LHCN-M2 (cell line): ENCODE results near the gene CHD6. TPM values are rescaled to one million over a fixed set of nuclear protein-coding genes. Genes with fewer than 3 reads are reported as not detected.

Source experiments
- DNase-seq: peaks from one replicate; pipeline ENCODE4 v3.0.0-alpha.2; 2012; ENCODE audit warnings: low read depth
- total RNA-seq: library from RNA; depleted of rRNA; stranded (reverse); fragments of >200 nt; gene quantifications from 2 replicates; pipeline ENCODE4 v1.2.3, GENCODE V29; 2014

CHD6 gene
- total RNA-seq, 1 experiment from 2014 or later = 20.2 TPM

DNA sequence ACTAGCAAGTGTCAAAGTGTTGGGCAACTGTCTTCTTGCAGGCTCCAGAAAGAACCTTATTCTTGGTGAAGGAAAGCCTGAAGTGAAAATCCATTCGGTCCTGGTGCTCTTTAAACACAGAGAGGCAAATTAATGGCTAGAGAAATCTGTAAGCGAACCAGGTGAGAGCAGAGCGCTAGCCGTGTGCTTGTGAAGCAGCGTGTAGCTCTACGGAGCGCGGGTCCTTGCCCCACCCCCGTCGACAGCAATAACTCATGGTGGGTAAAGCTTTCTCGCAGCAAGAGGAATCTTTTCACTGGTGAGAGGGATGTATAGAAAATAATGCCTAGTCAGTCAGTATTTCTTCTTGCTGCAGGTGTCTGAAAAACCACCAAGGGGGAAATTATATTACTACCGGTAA lies 214.6 kb downstream of the CHD6 start:
- no peak for DNase-seq

- DNase-seq = no peak
Observed at GRCh38 chr20:41398408-41398807, 219.8 kb downstream of the CHD6 start.

DNA sequence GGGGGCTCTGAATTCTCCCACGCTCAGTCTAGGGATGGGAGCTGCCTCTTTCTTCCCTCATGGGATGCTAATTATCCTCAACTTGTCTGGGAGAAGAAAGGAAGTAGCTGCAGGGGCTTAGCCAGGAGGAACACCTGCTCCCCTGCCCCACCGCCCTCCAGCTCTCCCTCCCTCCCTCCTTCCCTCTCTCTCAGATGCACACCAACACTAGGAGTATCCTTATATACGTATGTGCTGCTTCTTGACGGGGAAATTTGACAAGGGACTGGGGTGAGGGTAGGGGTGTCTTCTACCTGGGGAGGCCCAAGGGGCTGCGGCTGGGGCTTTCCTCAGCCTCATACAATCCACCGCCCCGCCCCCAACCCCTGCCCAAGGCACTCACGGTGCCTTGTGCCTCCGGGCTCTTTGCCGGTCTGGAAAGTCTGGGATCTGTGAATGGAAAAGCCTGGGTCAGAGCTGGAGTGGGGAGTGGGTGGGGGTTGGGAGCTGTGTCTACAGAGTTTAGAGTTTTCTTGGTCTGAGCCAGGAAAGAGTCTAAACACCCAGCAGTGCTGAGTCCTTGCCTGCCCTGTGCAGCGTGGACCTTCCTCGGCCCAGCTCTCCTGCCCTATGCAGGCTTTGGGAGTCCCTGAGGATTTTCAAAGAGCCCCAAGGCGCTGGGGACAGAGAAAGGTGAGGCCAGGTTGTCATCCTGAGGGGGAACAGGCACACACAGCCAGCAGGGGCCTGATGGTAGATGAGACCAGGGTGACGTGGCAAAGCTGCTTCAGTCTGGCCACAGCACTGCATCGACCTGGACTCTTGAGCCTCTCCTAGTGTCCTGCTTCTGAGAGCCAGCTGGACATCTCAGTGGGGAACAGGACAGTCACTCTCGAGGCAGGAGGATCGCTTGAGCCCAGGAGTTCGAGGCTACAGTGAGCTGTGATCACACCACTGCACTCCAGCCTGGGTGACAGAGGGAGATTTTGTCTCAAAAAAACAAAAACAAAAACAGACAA lies 222.2 kb downstream of the CHD6 start:
- no peak for DNase-seq

GRCh38 chr20:41394931-41395666 lies 223.1 kb downstream of the CHD6 start:
- DNase-seq = no peak

GRCh38 chr20:41394081-41394480 lies 224.1 kb downstream of the CHD6 start:
- DNase-seq = no peak

GRCh38 chr20:41393705-41394066 lies 224.5 kb downstream of the CHD6 start:
- DNase-seq = no peak

DNA sequence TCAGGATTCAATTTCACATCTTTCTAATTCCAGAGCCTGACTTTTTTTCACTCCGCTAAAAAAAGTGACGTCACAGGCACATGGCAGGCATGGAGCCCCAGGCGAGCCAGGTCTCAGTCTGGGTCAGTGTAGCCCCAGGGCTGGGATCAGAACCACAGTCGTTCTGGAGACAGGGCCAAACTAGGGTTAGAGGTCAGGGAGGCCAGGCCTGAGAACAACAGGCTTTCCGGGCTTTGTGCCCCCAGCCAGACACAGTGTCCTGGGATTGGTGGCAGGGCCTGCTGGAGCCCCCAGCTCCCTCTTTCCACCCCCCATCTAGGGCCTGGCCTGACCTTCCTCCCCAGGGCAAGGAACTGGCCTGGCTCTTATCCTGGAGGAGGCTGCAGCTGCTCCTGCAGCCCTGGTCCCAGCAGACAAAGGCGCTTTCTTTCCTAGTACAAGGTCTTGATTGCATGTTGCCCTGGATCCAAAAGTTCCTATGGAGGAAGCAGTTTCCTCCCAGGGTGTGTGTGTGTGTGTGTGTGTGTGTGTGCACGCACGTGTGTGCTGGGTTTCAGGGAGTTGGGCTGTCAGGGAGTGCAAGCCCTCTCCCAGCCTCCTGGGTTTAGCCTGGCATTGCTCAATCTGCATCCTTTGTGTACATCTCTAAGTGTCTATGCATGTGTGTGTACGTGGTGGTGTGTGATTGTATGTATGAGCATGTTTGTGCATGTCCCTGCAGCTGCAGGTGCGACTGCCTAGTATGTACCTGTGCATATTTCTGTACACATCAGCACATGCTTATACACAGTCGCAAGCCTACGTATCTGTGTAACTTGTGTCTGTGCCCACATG lies 225.1 kb downstream of the CHD6 start:
- DNase-seq = no peak

DNA sequence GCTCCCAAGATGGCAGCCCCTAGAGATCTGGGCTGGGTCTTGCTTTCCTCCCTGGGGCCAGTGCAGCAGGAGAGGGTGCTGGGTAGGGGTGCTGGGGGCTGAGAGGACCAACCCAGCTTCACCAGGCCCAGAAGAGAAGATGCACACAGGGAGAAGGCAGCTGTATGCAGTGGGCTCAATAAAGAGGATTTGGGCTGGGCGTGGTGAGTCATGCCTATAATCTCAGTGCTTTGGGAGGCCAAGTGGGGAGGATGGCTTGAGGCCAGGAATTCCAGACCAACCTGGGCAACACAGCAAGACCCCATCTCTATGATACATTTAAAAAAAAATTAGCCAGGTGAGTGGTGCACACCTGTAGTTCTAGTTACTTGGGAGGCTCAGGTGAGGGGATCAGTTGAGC lies 225.9 kb downstream of the CHD6 start:
- no peak for DNase-seq

DNA sequence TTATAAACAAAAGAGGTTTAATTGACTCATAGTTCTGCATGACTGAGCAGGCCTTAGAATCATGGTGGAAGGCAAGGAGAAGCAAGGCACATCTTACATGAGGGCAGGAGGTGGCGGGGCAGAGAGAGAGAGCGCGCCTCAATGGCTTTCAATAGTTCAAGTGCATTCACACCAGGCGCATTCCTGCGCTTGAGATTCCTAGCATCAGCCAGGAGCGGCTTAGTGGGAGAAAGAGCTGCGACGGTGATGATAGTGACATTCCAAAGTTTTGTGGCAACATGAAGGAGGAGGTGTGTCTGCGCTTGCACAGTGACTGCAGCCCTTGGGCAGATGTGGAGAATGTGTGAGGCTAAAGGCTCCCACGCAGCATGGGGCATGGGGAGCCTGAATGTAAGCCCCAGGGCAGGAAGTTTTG lies 226.6 kb downstream of the CHD6 start:
- no peak for DNase-seq

- DNase-seq = no peak
Observed at GRCh38 chr20:41390889-41391288, 227.3 kb downstream of the CHD6 start.

- no peak for DNase-seq
Observed at GRCh38 chr20:41387444-41387851, 230.7 kb downstream of the CHD6 start.

DNA sequence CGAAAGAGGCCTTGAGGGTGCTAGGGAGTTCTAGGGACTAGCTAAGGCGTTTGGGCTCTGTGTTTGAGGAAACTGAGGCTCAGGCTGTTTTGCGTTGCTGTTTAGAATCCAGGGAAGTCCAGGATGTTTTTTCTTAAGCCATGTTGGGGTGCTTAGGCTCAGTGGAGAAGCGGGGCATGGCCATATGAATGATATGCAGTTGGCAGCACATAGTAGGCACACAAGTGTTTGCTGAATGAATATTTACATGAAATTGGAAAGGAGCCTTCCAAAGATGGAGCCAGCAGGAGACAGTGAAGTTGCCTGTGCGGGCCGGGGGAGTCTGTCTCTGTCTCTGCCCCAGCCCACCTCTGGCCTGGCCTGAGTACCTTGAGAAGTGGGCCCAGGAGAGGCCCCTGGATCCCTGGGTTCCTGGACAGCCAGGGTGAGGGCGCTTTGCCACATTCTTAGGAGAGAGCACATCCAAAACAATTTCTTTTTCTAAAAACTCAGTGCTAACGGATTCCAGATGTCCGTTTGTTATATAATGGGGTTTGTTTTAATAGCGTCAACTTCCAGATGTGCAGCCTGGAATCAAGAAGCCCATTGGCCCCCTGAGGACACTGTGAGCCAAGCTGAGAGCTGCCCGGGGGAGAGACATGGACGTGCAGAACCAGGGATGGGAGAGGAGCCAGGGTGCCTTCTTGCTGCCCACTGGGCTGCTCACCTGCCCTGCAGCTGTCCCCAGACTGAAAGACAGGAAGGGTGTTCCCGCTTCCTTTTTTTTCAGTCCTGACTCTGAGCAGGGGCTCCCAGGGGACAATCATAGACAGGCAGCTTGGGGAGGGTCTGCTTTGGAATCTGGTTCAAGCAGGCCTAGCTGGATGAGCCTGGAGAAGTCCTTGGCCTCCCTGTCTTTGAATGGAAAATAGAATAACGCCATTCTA lies 231.4 kb downstream of the CHD6 start:
- no peak for DNase-seq

GRCh38 chr20:41382791-41383305 lies 235.3 kb downstream of the CHD6 start:
- DNase-seq = no peak

DNA sequence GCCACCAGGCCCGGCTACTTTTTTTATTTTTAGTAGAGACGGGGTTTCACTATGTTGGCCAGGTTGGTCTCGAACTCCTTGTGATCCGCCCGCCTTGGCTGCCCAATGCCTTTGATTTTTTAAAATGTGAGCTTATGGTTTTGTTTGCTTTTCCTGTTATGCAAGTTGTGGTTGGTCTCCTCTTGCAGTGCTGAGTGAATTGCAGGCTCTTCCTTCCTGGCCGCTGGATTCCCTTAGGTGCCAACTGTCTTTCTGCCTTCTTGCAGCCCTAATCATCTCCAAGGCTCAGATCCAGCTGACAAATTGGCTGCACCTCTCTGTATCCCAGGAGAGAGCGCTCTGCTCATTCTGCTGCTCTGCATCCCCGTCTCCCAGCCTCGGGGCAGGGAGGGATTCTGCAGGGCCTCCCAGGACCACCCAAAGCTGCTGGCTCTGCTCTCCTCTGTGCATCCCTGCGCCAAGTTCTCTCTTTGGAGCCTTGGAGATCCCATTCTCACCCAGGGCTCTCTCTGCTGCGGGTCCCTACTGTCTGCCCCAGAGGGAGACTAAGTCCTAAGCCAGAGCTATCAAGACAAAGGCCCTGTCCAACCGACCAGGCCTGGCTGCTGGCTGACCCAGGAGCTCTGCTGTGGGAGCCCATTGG lies 237.5 kb downstream of the CHD6 start:
- DNase-seq = no peak

DNA sequence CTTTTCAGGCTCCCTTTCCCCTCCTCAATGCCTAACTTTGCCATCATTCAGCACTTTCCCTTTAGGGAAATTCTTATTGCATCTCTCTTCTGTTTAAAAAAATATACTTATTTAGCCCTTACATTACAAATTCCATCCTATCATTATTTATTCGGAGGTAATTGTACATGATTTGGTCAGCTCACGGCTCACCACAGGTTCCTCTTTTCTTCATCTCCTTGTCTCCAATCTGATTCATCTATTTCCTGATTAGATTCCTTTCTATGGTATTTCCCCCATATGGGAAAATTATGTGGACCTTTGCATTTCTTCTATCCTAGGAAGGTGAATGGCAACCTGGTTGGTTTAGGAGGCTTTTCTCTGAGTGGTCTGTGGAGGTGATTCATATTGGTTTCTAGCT lies 238.6 kb downstream of the CHD6 start:
- no peak for DNase-seq

- DNase-seq = no peak
Observed at GRCh38 chr20:41377275-41377674, 240.9 kb downstream of the CHD6 start.

- DNase-seq = no peak
Observed at GRCh38 chr20:41376349-41376748, 241.8 kb downstream of the CHD6 start.

- no peak for DNase-seq
Observed at GRCh38 chr20:41375846-41376245, 242.3 kb downstream of the CHD6 start.

GRCh38 chr20:41373931-41374920 lies 244.0 kb downstream of the CHD6 start:
- DNase-seq = no peak
